Testis (tissue), 3 donors: ENCODE results near the gene ADAM10. TPM values are rescaled to one million over a fixed set of nuclear protein-coding genes. Genes with fewer than 3 reads are reported as not detected.

Experiments
- DNase-seq: peaks from one replicate; pipeline ENCODE4 v3.0.0-alpha.2; 2019
- H3K27ac ChIP-seq, 2 donors: fragments of 200-600 bp; sonication (generic); one replicate each; pipeline ENCODE4 v1.5.1; 2019
- H3K27me3 ChIP-seq: fragments of 200-600 bp; sonication (generic); one replicate; pipeline ENCODE4 v1.5.1; 2019
- H3K36me3 ChIP-seq: fragments of 200-600 bp; sonication (generic); one replicate; pipeline ENCODE4 v1.5.1; 2017; ENCODE audit warnings: low read depth; ENCODE audit errors: missing control alignments
- H3K4me1 ChIP-seq: fragments of 200-600 bp; sonication (generic); one replicate; pipeline ENCODE4 v1.5.1; 2019
- H3K4me3 ChIP-seq, 2 donors: fragments of 200-600 bp; sonication (generic); one replicate each; pipeline ENCODE4 v1.5.1; 2017 to 2019
- H3K9me3 ChIP-seq: fragments of 200-600 bp; sonication (generic); one replicate; pipeline ENCODE4 v1.5.1; 2017
- POLR2A ChIP-seq: fragments of 450-650 bp; IDR thresholded peaks from one replicate; pipeline ENCODE4 v1.6.1; 2017; ENCODE audit warnings: antibody characterized with exemption, mild to moderate bottlenecking, moderate library complexity
- WGBS, 2 donors: methylation state at CpG; one replicate each; pipeline ENCODE4 v1.1.5; 2018; 5-methylcytosine and 5-hydroxymethylcytosine counted together
- intact Hi-C: fragments of 100-400 bp; cut with DNase I; formaldehyde crosslinking; loops from one replicate; pipeline ENCODE4 v1.15.1; 2023; ENCODE audit warnings: low total_unique reads
- polyA plus RNA-seq: library from polyadenylated mRNA; stranded (reverse); fragments of 350-450 nt; fragmentation: Illumina TruSeq; extraction: RNeasy Lipid Tissue Mini Kit (QIAGEN cat#74804); gene quantifications from one replicate; pipeline ENCODE4 v1.2.3, GENCODE V29; 2014; ENCODE audit warnings: low read depth, low replicate concordance; ENCODE audit not compliant: insufficient read depth
- total RNA-seq, 2 donors: library from RNA; depleted of rRNA; stranded (reverse); fragments of >200 nt; gene quantifications; one replicate each; pipeline ENCODE4 v1.2.3, GENCODE V29; 2016
- TF ChIP-seq, protein P1 (sequence below), 3 experiments: fragments of 450-650 bp in 2 of 3; fragments of 200-600 bp in 1 of 3; sonication (generic) in 1 of 3; IDR thresholded peaks; one replicate each; pipeline ENCODE4 v1.5.1; 2016 to 2019; ENCODE audit warnings: antibody characterized with exemption in 3 of 3, mild to moderate bottlenecking in 2 of 3, moderate library complexity in 1 of 3

ADAM10 gene
- total and polyA plus RNA-seq, 3 donors from 2014 or later = 46.2 to 65.5 (median 58.7) TPM

DNA sequence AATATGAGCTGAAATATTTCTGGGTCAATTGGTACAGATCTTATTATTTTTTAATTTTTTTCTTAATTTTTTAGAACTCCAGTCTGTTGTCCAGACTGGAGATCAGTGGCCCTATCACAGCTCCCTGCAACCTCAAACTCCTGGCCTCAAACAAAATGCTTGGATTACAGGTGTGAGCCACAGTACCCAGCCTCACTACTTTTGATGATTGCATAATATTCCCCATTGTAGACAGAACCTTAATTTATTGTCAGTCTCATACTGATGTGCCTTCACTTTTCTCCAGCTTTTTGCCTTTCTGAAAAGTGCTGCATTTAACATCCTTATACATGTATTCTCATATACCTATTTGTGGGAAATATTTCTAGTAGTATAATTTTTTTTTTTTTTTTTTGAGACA lies 172.8 kb downstream of the ADAM10 start:
- no peak overlapping the region for H3K4me3 ChIP-seq
- no peak overlapping the region for H3K27ac ChIP-seq
- H3K4me1 ChIP-seq = no peaks in the 10 kb centered on the region
- H3K27me3 ChIP-seq = no peaks in the 10 kb centered on the region
- no peak for TF ChIP-seq POLR2A
- TF ChIP-seq, protein P1, sequence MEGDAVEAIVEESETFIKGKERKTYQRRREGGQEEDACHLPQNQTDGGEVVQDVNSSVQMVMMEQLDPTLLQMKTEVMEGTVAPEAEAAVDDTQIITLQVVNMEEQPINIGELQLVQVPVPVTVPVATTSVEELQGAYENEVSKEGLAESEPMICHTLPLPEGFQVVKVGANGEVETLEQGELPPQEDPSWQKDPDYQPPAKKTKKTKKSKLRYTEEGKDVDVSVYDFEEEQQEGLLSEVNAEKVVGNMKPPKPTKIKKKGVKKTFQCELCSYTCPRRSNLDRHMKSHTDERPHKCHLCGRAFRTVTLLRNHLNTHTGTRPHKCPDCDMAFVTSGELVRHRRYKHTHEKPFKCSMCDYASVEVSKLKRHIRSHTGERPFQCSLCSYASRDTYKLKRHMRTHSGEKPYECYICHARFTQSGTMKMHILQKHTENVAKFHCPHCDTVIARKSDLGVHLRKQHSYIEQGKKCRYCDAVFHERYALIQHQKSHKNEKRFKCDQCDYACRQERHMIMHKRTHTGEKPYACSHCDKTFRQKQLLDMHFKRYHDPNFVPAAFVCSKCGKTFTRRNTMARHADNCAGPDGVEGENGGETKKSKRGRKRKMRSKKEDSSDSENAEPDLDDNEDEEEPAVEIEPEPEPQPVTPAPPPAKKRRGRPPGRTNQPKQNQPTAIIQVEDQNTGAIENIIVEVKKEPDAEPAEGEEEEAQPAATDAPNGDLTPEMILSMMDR (IDR thresholded peaks at IDR 0.05) = no peak
- intact Hi-C loops = no loop called here
- H3K9me3 ChIP-seq = no peaks in the 10 kb centered on the region
- no peak for DNase-seq
- no peaks in the 10 kb centered on the region for H3K36me3 ChIP-seq

DNA sequence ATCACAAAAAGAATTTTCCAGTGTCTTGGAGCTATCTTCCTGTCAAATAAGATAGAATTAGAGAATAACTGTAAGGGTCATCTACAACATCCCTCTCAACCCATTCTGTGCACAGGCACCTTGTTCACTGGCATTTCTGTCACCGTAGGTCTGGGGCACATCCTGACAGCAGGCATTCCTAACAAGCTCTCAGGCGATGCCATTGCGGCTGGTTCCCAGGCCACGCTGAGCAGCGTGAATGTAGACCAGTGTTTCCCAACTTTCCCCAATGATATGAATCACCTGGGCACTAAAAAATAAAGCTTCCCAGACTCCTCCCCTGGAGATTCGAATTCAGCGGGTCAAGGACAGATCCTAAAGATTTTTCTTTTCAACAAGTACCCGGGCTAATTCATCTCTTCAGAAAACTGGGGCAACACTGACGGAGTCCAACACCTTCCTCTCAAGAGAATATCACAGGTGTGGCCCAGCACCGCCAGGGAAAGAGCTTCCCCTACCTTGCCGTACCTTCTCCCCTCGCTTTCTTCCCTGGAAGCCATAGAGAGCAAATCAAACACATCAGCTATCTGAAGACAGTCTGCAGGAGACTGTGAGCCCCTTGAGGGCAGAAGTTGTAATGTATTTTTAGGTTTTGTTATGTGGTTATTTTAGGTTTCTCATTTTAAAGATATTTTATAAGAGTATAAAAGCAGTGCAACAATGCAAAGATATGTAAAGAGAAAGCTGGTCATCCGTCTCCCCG lies 174.3 kb downstream of the ADAM10 start:
- no peak for DNase-seq
- TF ChIP-seq, protein P1 (IDR thresholded peaks at IDR 0.05) = no peak
- TF ChIP-seq POLR2A = no peak
- Histone ChIP-seq H3K4me1 (no peaks in the 10 kb centered on the region), H3K9me3 (no peaks in the 10 kb centered on the region), H3K36me3 (no peaks in the 10 kb centered on the region), H3K27me3 (no peaks in the 10 kb centered on the region), H3K27ac (no peak overlapping the region), H3K4me3 (no peak overlapping the region)
- intact Hi-C loops = no loop called here
- WGBS, 2 donors = 62 to 78% methylated on average over 11 to 14 of the region's 14 CpGs

DNA sequence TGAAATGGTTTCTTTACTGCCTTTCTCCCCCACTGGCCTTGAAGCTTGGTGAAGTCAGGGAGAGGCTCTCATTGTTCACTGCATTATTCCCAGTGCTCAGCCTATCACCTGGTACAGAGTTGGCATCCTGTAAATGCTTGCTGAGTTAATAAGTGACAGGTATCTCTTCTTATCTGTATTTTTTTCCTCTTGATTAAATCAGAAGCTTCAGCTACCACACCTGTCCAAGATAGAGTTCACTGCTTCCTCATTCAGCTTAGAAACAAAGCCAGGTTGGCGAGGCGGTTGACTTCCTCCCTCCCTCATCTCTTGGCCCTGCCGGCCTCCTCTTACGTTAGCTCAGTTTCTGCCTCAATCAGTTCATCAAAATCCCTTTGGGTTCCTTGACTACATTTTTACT lies 174.9 kb downstream of the ADAM10 start:
- no peak overlapping the region for H3K27ac ChIP-seq
- H3K27me3 ChIP-seq = no peaks in the 10 kb centered on the region
- H3K4me1 ChIP-seq = no peaks in the 10 kb centered on the region
- DNase-seq = no peak
- TF ChIP-seq POLR2A = no peak
- TF ChIP-seq, protein P1 (IDR thresholded peaks at IDR 0.05) = no peak
- no peak overlapping the region for H3K4me3 ChIP-seq
- H3K36me3 ChIP-seq = no peaks in the 10 kb centered on the region
- no peaks in the 10 kb centered on the region for H3K9me3 ChIP-seq
- 69 to 84% methylated on average over 4 of the region's 4 CpGs for WGBS, 2 donors
- intact Hi-C loops = no loop called here

DNA sequence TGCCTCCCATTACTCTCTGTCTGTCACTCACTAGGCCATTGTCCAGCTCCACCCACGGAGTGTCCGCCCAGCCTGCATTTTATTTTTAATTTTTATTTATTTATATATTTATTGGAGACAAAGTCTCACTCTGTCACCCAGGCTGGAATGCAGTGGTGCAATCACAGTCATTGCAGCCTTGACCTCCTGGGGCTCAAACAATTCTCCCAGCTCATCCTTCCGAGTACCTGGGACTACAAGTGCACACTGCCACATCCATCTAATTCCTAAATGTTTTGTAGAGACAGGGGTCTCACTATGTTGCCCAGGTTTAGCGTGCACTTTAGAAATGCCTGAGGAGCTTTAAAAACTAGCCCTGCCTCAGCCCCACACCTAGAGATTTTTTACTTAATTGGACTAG lies 176.2 kb downstream of the ADAM10 start:
- no peaks in the 10 kb centered on the region for H3K27me3 ChIP-seq
- no peaks in the 10 kb centered on the region for H3K4me1 ChIP-seq
- H3K9me3 ChIP-seq = no peaks in the 10 kb centered on the region
- no peak overlapping the region for H3K27ac ChIP-seq
- DNase-seq = no peak
- 84 to 85% methylated on average over 4 of the region's 4 CpGs for WGBS, 2 donors
- intact Hi-C loops = no loop called here
- no peak for TF ChIP-seq POLR2A
- TF ChIP-seq, protein P1 (IDR thresholded peaks at IDR 0.05) = no peak
- H3K4me3 ChIP-seq = no peak overlapping the region
- no peaks in the 10 kb centered on the region for H3K36me3 ChIP-seq

DNA sequence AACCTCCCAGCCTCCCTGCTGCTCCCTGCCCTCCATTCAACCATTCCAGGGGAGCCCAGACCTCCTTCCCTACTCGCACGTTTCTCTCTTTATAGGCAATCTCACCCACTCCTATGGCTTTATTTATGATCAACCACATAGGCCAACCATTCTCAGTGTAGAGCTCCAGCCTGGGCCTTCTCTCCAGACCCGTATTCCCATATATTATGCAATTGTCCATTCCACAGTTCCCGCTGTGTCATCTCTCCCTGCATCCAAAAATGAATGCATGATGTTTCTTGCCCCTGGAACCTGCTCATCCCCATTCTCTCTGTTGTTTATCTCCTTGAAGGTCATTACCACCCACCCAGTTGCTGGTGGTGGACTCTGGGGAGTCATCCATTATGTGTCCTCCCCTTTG lies 177.0 kb downstream of the ADAM10 start:
- H3K9me3 ChIP-seq = no peaks in the 10 kb centered on the region
- H3K36me3 ChIP-seq = no peaks in the 10 kb centered on the region
- no peaks in the 10 kb centered on the region for H3K27me3 ChIP-seq
- TF ChIP-seq POLR2A = no peak
- TF ChIP-seq, protein P1 (IDR thresholded peaks at IDR 0.05) = no peak
- 96 to 97% methylated on average over 4 of the region's 4 CpGs for WGBS, 2 donors
- H3K4me1 ChIP-seq = no peaks in the 10 kb centered on the region
- no peak overlapping the region for H3K27ac ChIP-seq
- intact Hi-C loops = no loop called here
- no peak overlapping the region for H3K4me3 ChIP-seq
- DNase-seq = no peak
